CD4-positive, alpha-beta T cell (primary cell): ENCODE data around the gene ELFN1. TPM values are rescaled to one million over a fixed set of nuclear protein-coding genes. Genes with fewer than 3 reads are reported as not detected.

Experiments
- ATAC-seq: fragments of 200-7000 bp; cut with Tn5 transposase; one replicate; pipeline ENCODE4 v1.10.0; 2022; ENCODE audit warnings: mild to moderate bottlenecking; ENCODE audit not compliant: poor library complexity
- CTCF ChIA-PET: fragments of 350-600 bp; sonication (Branson Sonifier 250); formaldehyde crosslinking; loops from one replicate; lab custom pipeline; 2021; ENCODE audit warnings: antibody characterized with exemption, inconsistent platforms; lab: Charles Lee
- POLR2A ChIA-PET: fragments of 350-600 bp; sonication (Branson Sonifier 250); formaldehyde crosslinking; loops from one replicate; lab custom pipeline; 2021; ENCODE audit warnings: antibody characterized with exemption, inconsistent platforms; lab: Charles Lee
- DNase-seq, 14 experiments: peaks; one replicate each; pipeline ENCODE4 v3.0.0-alpha.2; 2013 to 2020; ENCODE audit warnings: mixed read lengths in 2 of 14
- H3K27ac ChIP-seq, 2 donors: one replicate each; pipeline versions ENCODE4 v1.5.1 to v1.7.0; 2013; ENCODE audit warnings: low read length in 2 of 2, low read depth in 1 of 2, mild to moderate bottlenecking in 1 of 2
- H3K27me3 ChIP-seq, 2 experiments: 1 replicate in 1 of 2; 2 replicates in 1 of 2; pipeline versions ENCODE4 v1.6.1 to v1.7.0; 2013; ENCODE audit warnings: low read length in 2 of 2, control low read depth in 1 of 2, mild to moderate bottlenecking in 1 of 2, moderate library complexity in 1 of 2; ENCODE audit not compliant: insufficient read depth in 2 of 2, control insufficient read depth in 1 of 2
- H3K36me3 ChIP-seq: one replicate; pipeline ENCODE4 v1.6.1; 2013; ENCODE audit warnings: low read length, control low read depth; ENCODE audit not compliant: insufficient read depth
- H3K4me1 ChIP-seq: one replicate; pipeline ENCODE4 v1.6.1; 2013; ENCODE audit warnings: low read length, control low read depth; ENCODE audit not compliant: insufficient read depth
- H3K4me3 ChIP-seq: one replicate; pipeline ENCODE4 v1.5.1; 2013; ENCODE audit warnings: mild to moderate bottlenecking, low read length, moderate library complexity
- H3K9me3 ChIP-seq, 2 experiments: 1 replicate in 1 of 2; 2 replicates in 1 of 2; pipeline versions ENCODE4 v1.6.1 to v1.7.0; 2013; ENCODE audit warnings: low read length in 2 of 2, mild to moderate bottlenecking in 2 of 2, control low read depth in 1 of 2, moderate library complexity in 1 of 2; ENCODE audit not compliant: control insufficient read depth in 1 of 2, insufficient read depth in 1 of 2
- H3K27ac Mint-ChIP-seq: one replicate; pipeline ENCODE4 v1.8.0; 2020; ENCODE audit warnings: mixed read lengths
- H3K27me3 Mint-ChIP-seq: one replicate; pipeline ENCODE4 v1.8.0; 2021; ENCODE audit warnings: mixed read lengths
- H3K36me3 Mint-ChIP-seq: one replicate; pipeline ENCODE4 v1.8.0; 2021; ENCODE audit warnings: low read depth, mixed read lengths
- H3K4me1 Mint-ChIP-seq: one replicate; pipeline ENCODE4 v1.8.0; 2021; ENCODE audit warnings: low read depth, mixed read lengths
- H3K4me3 Mint-ChIP-seq: one replicate; pipeline ENCODE4 v1.8.0; 2020; ENCODE audit warnings: mild to moderate bottlenecking, mixed read lengths
- H3K9me3 Mint-ChIP-seq: one replicate; pipeline ENCODE4 v1.8.0; 2020; ENCODE audit warnings: mixed read lengths
- intact Hi-C, 2 experiments: fragments of 100-400 bp; cut with DNase I in 1 of 2; cut with micrococcal nuclease in 1 of 2; formaldehyde crosslinking; loops; one replicate each; pipeline versions ENCODE4 v1.15.1 to v1.9.0; 2023 to 2025; cut with DNase I, micrococcal nuclease
- total RNA-seq, 174 experiments: library from RNA in 2 of 174; stranded (reverse) in 2 of 174; gene quantifications; one replicate each; pipeline ENCODE4 v1.2.3 and lab custom pipeline; 2021 to 2026
- TF ChIP-seq, protein P1 (sequence below): fragments of 200-600 bp; IDR thresholded peaks from one replicate; pipeline ENCODE4 v1.8.0; 2022; ENCODE audit warnings: antibody characterized with exemption, mild to moderate bottlenecking

ELFN1 gene
- total RNA-seq, 2 experiments from 2014 or later, result not detected

- Mint-ChIP-seq H3K27me3 (peaks cover 3% of the 10 kb centered on the region), H3K4me1 (no peaks in the 10 kb centered on the region), H3K27ac (no peak overlapping the region), H3K36me3 (no peaks in the 10 kb centered on the region), H3K4me3 (no peak overlapping the region), H3K9me3 (no peaks in the 10 kb centered on the region)
- TF ChIP-seq, protein P1, sequence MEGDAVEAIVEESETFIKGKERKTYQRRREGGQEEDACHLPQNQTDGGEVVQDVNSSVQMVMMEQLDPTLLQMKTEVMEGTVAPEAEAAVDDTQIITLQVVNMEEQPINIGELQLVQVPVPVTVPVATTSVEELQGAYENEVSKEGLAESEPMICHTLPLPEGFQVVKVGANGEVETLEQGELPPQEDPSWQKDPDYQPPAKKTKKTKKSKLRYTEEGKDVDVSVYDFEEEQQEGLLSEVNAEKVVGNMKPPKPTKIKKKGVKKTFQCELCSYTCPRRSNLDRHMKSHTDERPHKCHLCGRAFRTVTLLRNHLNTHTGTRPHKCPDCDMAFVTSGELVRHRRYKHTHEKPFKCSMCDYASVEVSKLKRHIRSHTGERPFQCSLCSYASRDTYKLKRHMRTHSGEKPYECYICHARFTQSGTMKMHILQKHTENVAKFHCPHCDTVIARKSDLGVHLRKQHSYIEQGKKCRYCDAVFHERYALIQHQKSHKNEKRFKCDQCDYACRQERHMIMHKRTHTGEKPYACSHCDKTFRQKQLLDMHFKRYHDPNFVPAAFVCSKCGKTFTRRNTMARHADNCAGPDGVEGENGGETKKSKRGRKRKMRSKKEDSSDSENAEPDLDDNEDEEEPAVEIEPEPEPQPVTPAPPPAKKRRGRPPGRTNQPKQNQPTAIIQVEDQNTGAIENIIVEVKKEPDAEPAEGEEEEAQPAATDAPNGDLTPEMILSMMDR, result no peak
- no peak for ATAC-seq
- Histone ChIP-seq H3K36me3 (no peaks in the 10 kb centered on the region), H3K9me3 (peaks cover 5 to 7% of the 10 kb centered on the region in 2 experiments), H3K4me3 (no peak overlapping the region), H3K27ac (no peak overlapping the region), H3K4me1 (no peaks in the 10 kb centered on the region), H3K27me3 (peaks cover 2 to 7% of the 10 kb centered on the region in 2 experiments)
- intact Hi-C loops, result no loop called here
- ChIA-PET CTCF (no interaction called here), POLR2A (no interaction called here)
- no peak for DNase-seq
Observed at GRCh38 chr7:1678571-1679325, 8.7 kb downstream of the ELFN1 start.

DNA sequence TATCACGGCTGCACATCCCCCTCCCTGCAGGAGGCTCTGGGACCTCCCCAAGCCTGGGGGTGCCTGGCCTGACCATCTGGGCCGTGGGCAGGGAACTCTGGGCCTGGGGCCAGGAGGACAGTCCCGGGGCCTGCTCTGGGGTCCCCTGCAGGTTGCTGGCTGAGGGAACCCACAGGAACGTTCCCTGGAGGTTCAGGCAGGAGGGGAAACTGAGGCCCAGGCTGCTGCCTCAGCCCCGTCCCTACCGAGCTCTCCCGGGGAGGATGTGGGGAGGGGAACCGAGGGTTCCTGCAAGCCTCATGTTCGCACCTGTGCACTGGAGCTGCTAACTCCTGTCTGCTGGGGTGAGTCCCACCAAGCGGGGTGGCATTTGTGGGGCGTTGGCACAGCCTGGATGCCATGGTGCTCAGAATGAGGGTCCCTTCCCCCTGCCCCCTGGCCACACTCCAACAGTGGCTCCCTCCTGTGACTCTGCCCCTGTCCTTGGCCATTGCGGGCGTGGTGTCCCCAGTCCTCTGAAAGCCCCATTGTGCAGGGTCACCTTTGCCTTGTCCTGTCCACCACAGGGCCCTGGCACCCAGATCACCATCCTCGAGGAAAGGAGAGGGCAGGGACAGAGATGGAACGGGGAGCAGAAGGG lies 9.4 kb downstream of the ELFN1 start:
- Mint-ChIP-seq H3K4me1 (no peaks in the 10 kb centered on the region), H3K9me3 (peaks cover 4% of the 10 kb centered on the region), H3K4me3 (no peak overlapping the region), H3K27ac (no peak overlapping the region), H3K36me3 (no peaks in the 10 kb centered on the region), H3K27me3 (peaks cover 3% of the 10 kb centered on the region)
- H3K9me3 ChIP-seq, result peaks cover 5 to 8% of the 10 kb centered on the region in 2 experiments
- intact Hi-C loops, result no loop called here
- no peaks in the 10 kb centered on the region for H3K36me3 ChIP-seq
- ChIA-PET POLR2A (no interaction called here), CTCF (no interaction called here)
- no peak overlapping the region for H3K27ac ChIP-seq
- H3K4me3 ChIP-seq, result no peak overlapping the region
- no peak for ATAC-seq
- DNase-seq, result no peak
- H3K4me1 ChIP-seq, result no peaks in the 10 kb centered on the region
- H3K27me3 ChIP-seq, result peaks cover 0 to under 1% of the 10 kb centered on the region in 2 experiments
- TF ChIP-seq, protein P1, result no peak

DNA sequence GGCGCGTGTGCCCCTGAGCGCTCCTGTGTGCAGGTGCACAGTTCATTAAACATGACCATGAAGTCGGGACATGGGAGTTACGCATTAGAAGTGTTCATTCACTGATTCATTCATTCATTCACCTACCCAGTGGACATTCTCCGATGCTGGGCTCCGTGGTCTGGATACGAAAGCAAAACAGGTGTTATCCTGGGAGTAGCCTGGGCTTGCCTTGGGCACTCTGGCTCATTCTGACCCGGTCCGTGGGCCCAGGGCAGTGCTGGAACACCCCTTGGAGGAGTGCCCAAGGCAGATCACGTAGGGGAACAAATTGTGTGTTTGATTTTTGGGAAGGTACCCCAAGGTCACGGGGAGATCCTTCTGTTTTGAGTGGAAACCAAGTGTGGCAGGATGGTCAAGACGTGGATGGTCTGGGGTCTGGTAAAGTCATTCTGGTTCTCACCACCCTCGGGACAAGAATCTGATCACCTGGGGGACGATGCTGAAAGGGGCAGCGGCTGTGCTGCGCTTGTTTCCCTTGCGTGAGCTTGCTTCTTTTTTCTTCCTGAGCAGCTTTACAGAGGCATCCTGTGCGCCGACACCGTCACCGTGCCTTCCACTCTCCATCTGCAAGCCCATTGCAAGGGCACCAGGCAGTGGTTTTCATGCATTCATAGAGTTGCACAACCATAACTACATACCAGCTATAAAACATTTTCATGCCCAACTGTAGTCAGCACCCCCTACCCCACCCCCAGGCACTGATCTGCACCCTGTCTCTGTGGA lies 10.1 kb downstream of the ELFN1 start:
- Histone ChIP-seq H3K27ac (no peak overlapping the region), H3K27me3 (no peaks in the 10 kb centered on the region), H3K9me3 (peaks cover 8 to 9% of the 10 kb centered on the region in 2 experiments), H3K4me3 (no peak overlapping the region), H3K36me3 (no peaks in the 10 kb centered on the region), H3K4me1 (no peaks in the 10 kb centered on the region)
- H3K9me3 Mint-ChIP-seq, result peaks cover 7% of the 10 kb centered on the region
- intact Hi-C loops, result no loop called here
- POLR2A ChIA-PET, result no interaction called here
- no peak overlapping the region for H3K4me3 Mint-ChIP-seq
- TF ChIP-seq, protein P1, result no peak
- CTCF ChIA-PET, result no interaction called here
- no peaks in the 10 kb centered on the region for H3K4me1 Mint-ChIP-seq
- H3K27ac Mint-ChIP-seq, result no peak overlapping the region
- no peak for ATAC-seq
- no peak for DNase-seq
- peaks cover 5% of the 10 kb centered on the region for H3K27me3 Mint-ChIP-seq
- no peaks in the 10 kb centered on the region for H3K36me3 Mint-ChIP-seq
